Germinal center (tissue), 1 donor: Measurements from ENCODE around the gene RSPH3.
"Not testable (repeated sequence)": the region's sequence is repeated elsewhere in the genome, so short reads cannot be mapped to it uniquely, and the experiment has no call there.

ENCODE experiments used
- DNase-seq: peaks from one replicate; pipeline ENCODE4 v3.0.0; 2012; ENCODE audit warnings: mixed read lengths, low spot score

Gene RSPH3

DNA sequence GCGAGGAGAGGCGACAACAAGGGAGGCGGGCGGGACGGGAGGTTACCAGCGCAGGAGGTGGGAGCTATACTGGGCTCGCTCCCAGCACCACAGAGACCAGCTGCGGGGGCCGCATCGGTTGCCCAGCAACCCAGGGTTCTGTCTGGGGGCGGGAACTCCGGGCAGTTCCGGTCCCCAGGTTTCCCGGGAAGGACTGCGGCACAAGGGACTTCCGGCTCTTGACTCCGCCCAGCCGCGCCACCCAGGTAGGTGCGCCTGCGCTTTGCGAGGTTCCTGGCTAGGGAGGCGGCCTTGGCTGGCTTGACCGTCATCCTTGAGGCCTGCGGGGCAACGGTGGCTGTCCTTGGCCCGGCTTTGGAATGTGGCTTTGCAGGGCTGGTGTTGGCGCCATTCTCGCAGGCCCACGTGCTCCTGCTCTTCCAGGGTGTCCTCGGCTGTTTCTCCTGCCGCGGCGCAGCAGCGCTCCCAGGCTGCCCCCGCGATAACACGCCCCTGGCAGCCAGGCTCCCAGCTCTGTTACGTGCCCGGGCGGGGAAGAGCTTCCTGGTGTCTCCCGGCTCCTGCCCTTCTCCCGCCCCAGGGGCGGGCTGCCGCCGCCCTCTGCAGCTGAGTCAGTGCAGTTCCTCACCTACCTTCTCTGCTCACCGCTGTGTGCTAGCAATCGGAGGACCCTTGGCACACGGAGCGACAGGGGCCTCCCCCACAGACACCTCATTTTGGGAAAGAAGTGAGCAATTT, at the start of gene RSPH3:
Gene RSPH3 (minus strand): TSS at position 537 of the 738 bp plus-strand sequence. CDS start 652 bp downstream, outside the sequence.
- peak; percentile 95 for DNase-seq

GRCh38 chr6:159047891-159048685, 48.1 kb upstream of the RSPH3 start:
- DNase-seq = no peak

- no peak for DNase-seq
These were observed 45.8 kb upstream of the RSPH3 start for GRCh38 chr6:159045801-159046200.

- peak; percentile 87 for DNase-seq
These were observed 45.1 kb upstream of the RSPH3 start, which contains the start of gene TAGAP for GRCh38 chr6:159044899-159045727. Gene TAGAP, minus strand, starts transcription at chr6:159044991. Its CDS starts 845 bp downstream, at chr6:159044146.

DNA sequence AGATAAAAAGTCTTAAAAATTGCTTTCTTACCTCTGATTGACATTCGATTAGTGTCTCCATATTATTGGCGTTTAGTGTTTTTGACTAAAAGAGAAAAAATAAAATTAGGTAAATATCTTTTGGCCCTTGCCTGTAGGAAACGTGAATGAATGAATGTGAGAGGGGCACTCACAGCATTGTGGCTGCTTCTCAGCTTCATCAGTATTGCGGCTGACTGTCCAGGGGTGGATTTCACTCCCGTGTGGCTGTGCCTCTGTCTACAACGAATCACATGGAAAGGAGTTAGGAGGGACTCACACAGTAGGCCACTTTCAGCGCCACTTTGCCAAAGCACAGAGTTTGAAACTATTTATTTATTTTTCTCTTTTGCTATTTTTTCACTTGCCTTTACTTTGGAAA, 43.9 kb upstream of the RSPH3 start:
- DNase-seq = no peak

GRCh38 chr6:159043251-159043650, 43.2 kb upstream of the RSPH3 start:
- no peak for DNase-seq

- DNase-seq = no peak
These were observed 42.8 kb upstream of the RSPH3 start for GRCh38 chr6:159042826-159043181.

DNA sequence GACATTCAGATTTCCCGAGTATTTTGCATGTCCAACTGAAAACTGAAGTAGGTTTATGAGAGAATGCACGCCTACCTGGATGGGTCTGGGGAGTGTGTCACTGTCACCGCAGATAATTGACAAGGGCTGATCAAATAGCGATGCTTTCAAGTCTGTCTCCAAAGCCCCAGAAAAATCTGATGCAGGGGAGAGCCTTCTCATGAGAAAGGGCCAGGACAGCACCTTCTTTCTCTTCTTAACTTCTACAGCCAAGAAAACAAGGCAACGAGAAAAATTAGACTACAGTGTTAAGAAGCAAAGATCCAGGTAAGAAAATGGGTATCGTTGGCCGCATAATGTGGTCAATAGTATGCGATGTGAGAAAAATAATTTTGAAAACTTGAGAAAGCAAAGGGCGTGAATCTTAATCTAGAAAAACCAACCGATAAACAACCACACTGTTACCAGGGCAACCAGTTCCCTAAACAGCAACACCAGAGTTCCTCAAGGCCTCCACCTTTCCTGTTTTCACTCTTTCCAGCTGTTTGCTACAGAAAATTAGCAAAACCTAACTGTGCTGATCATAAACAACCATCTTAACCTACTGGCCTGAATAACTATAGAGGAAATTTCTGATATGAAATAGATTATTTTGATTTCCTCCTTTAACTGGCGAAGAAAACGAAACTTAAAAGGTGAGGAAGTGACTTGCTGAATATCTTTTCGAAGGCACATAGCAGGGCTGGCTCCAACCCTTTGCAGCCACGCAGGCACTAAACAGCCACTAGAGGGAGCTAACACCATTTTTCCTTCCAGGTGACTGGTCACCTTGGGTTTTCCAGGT, 42.2 kb upstream of the RSPH3 start:
- peak; percentile 77 for DNase-seq

- DNase-seq = no peak
These were observed 41.2 kb upstream of the RSPH3 start for GRCh38 chr6:159041181-159041580.

DNA sequence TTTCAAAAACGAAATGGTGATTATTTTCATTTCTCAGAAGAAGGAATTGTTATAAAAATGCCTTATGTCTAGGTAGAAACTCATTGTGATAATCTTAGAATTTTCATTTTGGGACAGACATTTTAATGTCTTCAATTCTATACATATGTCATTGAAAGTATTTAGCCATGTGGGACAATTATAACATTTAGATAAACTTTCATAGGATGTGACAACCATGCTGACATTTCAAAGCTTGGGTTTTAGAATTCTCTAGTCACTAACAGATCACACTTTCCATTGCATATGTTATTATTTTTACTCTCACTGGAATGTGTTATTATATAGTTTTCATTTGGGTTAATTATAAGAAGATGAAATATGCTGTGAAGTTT, 39.9 kb upstream of the RSPH3 start:
- no peak for DNase-seq

GRCh38 chr6:159038914-159039884, 39.2 kb upstream of the RSPH3 start:
- peak; percentile 64 for DNase-seq

DNA sequence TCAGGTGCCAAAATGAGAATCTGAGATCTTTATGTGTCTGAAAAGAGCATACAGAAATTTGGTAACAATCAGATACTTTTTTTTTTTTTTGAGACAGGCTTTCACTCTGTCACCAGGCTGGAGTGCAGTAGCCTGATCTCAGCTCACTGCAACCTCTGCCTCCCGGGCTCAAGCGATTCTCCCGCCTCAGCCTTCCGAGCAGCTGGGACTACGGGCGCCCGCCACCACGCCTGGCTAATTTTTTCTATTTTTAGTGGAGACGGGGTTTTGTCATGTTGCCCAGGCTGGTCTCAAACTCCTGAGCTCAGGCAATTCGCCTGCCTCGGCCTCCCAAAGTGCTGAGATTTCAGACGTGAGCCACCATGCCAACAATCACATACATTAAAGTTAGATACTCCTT, 38.3 kb upstream of the RSPH3 start:
- DNase-seq = not testable (repeated sequence)

DNA sequence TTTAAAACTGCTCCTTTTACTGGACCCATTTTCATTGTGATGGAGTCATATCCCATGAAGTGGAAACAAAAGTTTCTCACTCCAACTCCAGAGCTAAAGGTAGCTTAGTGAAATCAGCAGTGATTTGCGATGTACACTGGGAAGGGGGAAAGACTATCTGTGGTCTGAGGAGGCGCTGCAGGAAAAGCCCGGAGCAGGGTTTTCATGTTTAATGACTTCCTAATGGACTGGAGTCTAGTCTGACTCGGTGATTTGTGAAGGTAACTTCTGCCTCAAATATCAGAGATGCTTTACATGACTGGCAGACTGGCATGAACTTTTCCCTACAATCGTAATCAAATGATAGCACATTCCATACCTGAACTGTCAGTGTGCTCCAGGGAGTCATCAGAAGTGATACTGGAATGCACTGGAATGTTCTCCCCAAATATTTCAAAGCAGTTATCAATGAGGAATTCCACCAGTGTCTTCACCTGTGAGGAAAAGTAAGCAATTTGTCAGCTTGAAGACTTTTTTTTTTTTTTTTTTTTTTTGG, 37.8 kb upstream of the RSPH3 start:
- DNase-seq = no peak

DNA sequence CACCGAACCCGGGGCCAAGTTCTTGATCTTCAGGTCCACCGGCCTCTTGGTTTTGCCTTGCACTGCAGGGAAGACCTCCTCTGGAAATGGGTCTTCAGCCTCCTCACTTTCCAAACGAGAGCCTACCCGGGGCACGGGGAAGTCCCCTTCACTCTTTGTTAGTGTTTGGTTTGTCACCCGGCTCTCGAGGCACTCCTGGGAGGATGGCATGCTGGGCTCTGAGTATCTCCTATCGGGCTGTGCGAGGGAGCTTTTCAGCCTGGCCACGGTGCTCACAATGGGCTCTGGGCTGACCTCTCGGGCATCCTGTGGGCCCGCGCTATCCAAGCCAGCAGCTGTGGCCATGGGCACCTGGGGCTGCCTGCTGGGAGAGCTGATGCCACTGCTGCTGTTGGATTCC, 36.7 kb upstream of the RSPH3 start:
- DNase-seq = no peak

DNA sequence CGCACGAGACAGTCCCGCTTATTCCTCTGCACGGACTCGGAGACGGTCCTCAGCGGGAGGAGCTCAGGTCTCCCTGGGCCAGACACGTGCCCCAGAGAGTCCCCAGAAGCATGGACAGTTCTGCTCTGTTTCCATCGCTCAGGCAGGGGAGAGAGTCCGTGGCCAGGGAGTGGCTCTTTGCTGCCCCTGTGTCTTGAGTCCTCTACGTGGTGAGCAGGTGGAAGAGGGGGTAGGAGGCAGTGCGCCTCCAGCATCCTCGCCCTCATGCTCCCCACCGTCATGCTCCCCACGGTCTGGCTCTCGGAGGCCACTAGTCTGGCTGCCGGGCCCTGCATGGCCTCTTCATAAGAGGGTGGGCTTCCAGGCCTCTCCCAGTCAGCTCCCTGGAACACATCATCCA, 35.9 kb upstream of the RSPH3 start:
- DNase-seq = no peak

GRCh38 chr6:159033160-159034049, 33.4 kb upstream of the RSPH3 start:
- DNase-seq = no peak

DNA sequence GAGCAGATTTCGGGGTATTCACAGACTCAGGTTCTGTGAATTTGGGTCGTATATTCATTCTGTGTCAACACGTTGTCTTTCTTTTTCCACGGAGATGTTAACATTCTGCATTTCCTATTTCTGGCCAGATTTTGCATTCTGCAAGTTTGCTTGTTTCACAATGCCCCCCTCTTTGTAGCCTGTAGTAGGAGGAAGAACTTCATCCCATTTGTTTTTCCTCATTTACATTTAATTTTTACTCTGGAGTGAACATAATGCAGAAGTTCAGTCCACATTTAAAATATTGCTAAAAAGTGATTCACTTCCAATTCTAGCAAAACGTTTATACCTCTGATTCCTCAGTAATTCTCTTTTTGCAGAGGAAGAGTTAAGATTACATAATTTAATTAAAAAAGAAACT, 31.8 kb upstream of the RSPH3 start:
- DNase-seq = no peak

- DNase-seq = no peak
These were observed 30.2 kb upstream of the RSPH3 start for GRCh38 chr6:159030168-159030567.

GRCh38 chr6:159025224-159025623, 25.2 kb upstream of the RSPH3 start:
- not testable (repeated sequence) for DNase-seq
